Mucosa of descending colon (tissue), 3 donors: ENCODE results near the gene HACD3. TPM values are rescaled to one million over a fixed set of nuclear protein-coding genes. Genes with fewer than 3 reads are reported as not detected.
"Not testable (repeated sequence)": the region's sequence is repeated elsewhere in the genome, so short reads cannot be mapped to it uniquely, and the experiment has no call there.

Experiments used
- ATAC-seq: fragments of 200-7000 bp; cut with Tn5 transposase; one replicate; pipeline ENCODE4 v1.9.1; 2020; ENCODE audit warnings: mild to moderate bottlenecking, moderate library complexity
- DNase-seq, 3 donors: peaks; one replicate each; pipeline ENCODE4 v3.0.0-alpha.2; 2020
- H3K36me3 ChIP-seq: fragments of 200-600 bp; one replicate; pipeline ENCODE4 v1.8.0; 2021; ENCODE audit warnings: low read depth, mild to moderate bottlenecking
- H3K4me1 ChIP-seq: fragments of 200-600 bp; one replicate; pipeline ENCODE4 v1.8.0; 2021; ENCODE audit warnings: low read depth, mild to moderate bottlenecking
- H3K4me3 ChIP-seq: fragments of 200-600 bp; one replicate; pipeline ENCODE4 v1.8.0; 2021; ENCODE audit warnings: mild to moderate bottlenecking
- H3K9me3 ChIP-seq: fragments of 200-600 bp; one replicate; pipeline ENCODE4 v1.8.0; 2021; ENCODE audit warnings: mild to moderate bottlenecking
- intact Hi-C, 2 donors: fragments of 100-400 bp; cut with DNase I in 1 of 2; cut with micrococcal nuclease in 1 of 2; formaldehyde crosslinking; loops; one replicate each; pipeline versions ENCODE4 v1.11.0 to v1.11.1; 2022; cut with DNase I, micrococcal nuclease
- total RNA-seq, 3 donors: library from RNA; stranded (reverse); fragmentation: NEBNext Ultra II Directional in 2 of 3; extraction: Animal tissue kit (Norgen Biotek cat#: 25700) in 2 of 3; gene quantifications; one replicate each; pipeline versions ENCODE4 v1.2.1 to v1.2.4, GENCODE V29; 2021 to 2023
- TF ChIP-seq, protein P1 (sequence below): fragments of 200-600 bp; IDR thresholded peaks from one replicate; pipeline ENCODE4 v1.8.0; 2022; ENCODE audit warnings: antibody characterized with exemption, mild to moderate bottlenecking
- donor health status: DM: no; HTN: no; CAD: no; lungs with moderate emphysema.
- donor health status: DM: no; HTN: no; CAD: no.
- donor health status: DM: no; HTN: yes; CAD: no.

HACD3 gene
- total RNA-seq, 3 donors from 2014 or later: 26.2 to 31.2 (median 30.9) TPM

DNA sequence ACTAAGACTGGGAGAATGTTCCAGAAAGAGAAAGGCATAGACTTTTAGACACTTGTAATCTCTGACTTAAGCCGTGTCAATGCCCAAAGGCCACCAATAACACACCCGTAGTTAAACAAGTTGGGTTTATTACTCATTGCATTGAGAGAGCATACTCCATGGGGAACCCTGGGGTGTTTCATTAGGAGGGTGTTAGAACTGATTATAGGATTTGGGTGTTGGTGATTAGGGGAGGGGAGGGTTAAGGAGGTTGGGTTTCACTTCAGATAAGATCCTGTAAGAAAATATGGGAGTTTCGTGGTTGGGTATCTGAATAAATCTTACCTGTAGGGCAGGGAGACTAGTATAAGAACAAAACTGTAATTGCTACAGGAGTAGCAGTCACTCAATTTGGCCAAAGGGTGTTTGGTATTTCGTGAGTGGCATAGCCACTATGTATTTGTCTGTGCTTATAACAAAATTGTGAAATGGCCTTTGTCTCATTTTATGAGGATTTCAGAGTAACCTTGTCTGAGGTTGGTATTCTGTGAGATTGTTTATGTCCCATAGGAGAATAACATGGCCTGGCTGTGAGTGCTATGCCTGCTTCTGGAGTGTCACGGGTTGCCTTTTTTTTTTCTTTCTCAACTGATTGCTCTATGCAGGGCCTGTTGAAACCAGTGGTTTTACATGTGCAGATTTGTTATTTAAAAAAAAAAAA lies 2.9 kb downstream of the HACD3 start:
- TF ChIP-seq, protein P1, sequence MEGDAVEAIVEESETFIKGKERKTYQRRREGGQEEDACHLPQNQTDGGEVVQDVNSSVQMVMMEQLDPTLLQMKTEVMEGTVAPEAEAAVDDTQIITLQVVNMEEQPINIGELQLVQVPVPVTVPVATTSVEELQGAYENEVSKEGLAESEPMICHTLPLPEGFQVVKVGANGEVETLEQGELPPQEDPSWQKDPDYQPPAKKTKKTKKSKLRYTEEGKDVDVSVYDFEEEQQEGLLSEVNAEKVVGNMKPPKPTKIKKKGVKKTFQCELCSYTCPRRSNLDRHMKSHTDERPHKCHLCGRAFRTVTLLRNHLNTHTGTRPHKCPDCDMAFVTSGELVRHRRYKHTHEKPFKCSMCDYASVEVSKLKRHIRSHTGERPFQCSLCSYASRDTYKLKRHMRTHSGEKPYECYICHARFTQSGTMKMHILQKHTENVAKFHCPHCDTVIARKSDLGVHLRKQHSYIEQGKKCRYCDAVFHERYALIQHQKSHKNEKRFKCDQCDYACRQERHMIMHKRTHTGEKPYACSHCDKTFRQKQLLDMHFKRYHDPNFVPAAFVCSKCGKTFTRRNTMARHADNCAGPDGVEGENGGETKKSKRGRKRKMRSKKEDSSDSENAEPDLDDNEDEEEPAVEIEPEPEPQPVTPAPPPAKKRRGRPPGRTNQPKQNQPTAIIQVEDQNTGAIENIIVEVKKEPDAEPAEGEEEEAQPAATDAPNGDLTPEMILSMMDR: no peak
- ATAC-seq (peak; percentile 23), DNase-seq (no peak)

DNA sequence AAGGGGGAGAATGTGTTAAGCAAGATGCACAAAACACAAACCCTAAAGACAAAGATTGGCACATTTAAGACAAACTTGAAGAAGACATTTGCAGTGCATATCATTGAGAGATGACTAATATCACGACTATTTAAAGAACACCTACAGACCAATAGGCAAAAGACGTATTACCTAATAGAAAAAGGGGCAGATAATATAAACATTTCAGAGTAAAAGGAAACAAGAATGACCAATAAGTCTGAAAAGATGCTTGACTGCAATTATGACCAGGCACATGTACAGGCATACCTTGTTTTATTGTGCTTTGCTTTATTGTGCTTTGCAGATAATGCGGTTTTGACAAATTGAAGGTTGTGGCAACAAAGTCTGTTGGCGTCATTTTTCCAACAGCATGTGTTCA lies 4.9 kb downstream of the HACD3 start:
- ATAC-seq: no peak
- H3K4me1 ChIP-seq: peaks cover 23% of the 10 kb centered on the region
- TF ChIP-seq, protein P1: no peak
- H3K4me3 ChIP-seq: no peak overlapping the region
- intact Hi-C loops: no loop called here
- no peaks in the 10 kb centered on the region for H3K36me3 ChIP-seq
- H3K9me3 ChIP-seq: no peaks in the 10 kb centered on the region
- DNase-seq: no peak

More for the DNA sequence above, 2.9 kb downstream of the HACD3 start:
- no peaks in the 10 kb centered on the region for H3K9me3 ChIP-seq
- intact Hi-C loops: no loop called here
- no peak overlapping the region for H3K4me3 ChIP-seq
- H3K4me1 ChIP-seq: peaks cover 23% of the 10 kb centered on the region
- no peaks in the 10 kb centered on the region for H3K36me3 ChIP-seq

- H3K4me1 ChIP-seq: peaks cover 10% of the 10 kb centered on the region
- H3K9me3 ChIP-seq: no peaks in the 10 kb centered on the region
- intact Hi-C loops: no loop called here
Measured at GRCh38 chr15:65540314-65540713, 10.1 kb downstream of the HACD3 start.

GRCh38 chr15:65541231-65541820 lies 11.1 kb downstream of the HACD3 start:
- TF ChIP-seq, protein P1: no peak
- H3K36me3 ChIP-seq: no peaks in the 10 kb centered on the region
- peaks cover 10% of the 10 kb centered on the region for H3K4me1 ChIP-seq
- DNase-seq (no peak), ATAC-seq (peak; percentile 28)
- H3K9me3 ChIP-seq: no peaks in the 10 kb centered on the region
- H3K4me3 ChIP-seq: no peak overlapping the region
- intact Hi-C loops: no loop called here

More at GRCh38 chr15:65540314-65540713, 10.1 kb downstream of the HACD3 start:
- ATAC-seq (no peak), DNase-seq (no peak)
- H3K36me3 ChIP-seq: no peaks in the 10 kb centered on the region
- TF ChIP-seq, protein P1: no peak
- H3K4me3 ChIP-seq: no peak overlapping the region

- Histone ChIP-seq H3K4me3 (no peak overlapping the region), H3K36me3 (no peaks in the 10 kb centered on the region), H3K4me1 (no peaks in the 10 kb centered on the region), H3K9me3 (no peaks in the 10 kb centered on the region)
- DNase-seq (no peak), ATAC-seq (no peak)
- intact Hi-C loops: no loop called here
- TF ChIP-seq, protein P1: no peak
Measured at GRCh38 chr15:65547841-65548240, 17.6 kb downstream of the HACD3 start.

- ATAC-seq, DNase-seq, H3K4me1 ChIP-seq, H3K36me3 ChIP-seq, intact Hi-C loops, H3K4me3 ChIP-seq, H3K9me3 ChIP-seq: not testable (repeated sequence)
Measured at GRCh38 chr15:65549288-65549687, 19.0 kb downstream of the HACD3 start.
